GM12891 (cell line): ENCODE data around the gene SFI1.

Experiments used
- POLR2A ChIP-seq: IDR thresholded peaks from 2 replicates; pipeline ENCODE4 v1.6.1; 2011; ENCODE audit warnings: low read depth, low read length, control low read depth
- POLR2AphosphoS5 ChIP-seq: IDR thresholded peaks from 2 replicates; pipeline ENCODE4 v1.6.1; 2011; ENCODE audit warnings: low read depth, low read length, control low read depth
- SPI1 ChIP-seq: IDR thresholded peaks from 2 replicates; pipeline ENCODE4 v1.6.1; 2011; ENCODE audit warnings: low read depth, low read length, control low read depth

- TF ChIP-seq POLR2AphosphoS5 (no peak), POLR2A (no peak), SPI1 (no peak)
Measured at GRCh38 chr22:31533374-31533773, 37.0 kb downstream of the SFI1 start.
